Neural crest cell (in vitro differentiated cells): Measurements from ENCODE around the gene PPM1N. TPM values are rescaled to one million over a fixed set of nuclear protein-coding genes. Genes with fewer than 3 reads are reported as not detected.

Source experiments
- DNase-seq: peaks from one replicate; pipeline ENCODE4 v3.0.0; 2021; ENCODE audit warnings: low read depth, mixed read lengths, low spot score
- H3K27ac Mint-ChIP-seq: one replicate; pipeline ENCODE4 v1.8.0; 2021; ENCODE audit warnings: mild to moderate bottlenecking, mixed read lengths; ENCODE audit not compliant: unreplicated experiment
- H3K27me3 Mint-ChIP-seq: 2 replicates; pipeline ENCODE4 v1.8.0; 2021; ENCODE audit warnings: low read depth, mild to moderate bottlenecking, mixed read lengths
- H3K36me3 Mint-ChIP-seq: 2 replicates; pipeline ENCODE4 v1.8.0; 2021; ENCODE audit warnings: low read depth, mild to moderate bottlenecking, mixed read lengths
- H3K4me1 Mint-ChIP-seq: 2 replicates; pipeline ENCODE4 v1.8.0; 2021; ENCODE audit warnings: mixed read lengths
- H3K4me3 Mint-ChIP-seq: one replicate; pipeline ENCODE4 v1.8.0; 2021; ENCODE audit warnings: mild to moderate bottlenecking, mixed read lengths
- H3K9me3 Mint-ChIP-seq: 2 replicates; pipeline ENCODE4 v1.8.0; 2021; ENCODE audit warnings: mixed read lengths
- CTCF ChIP-seq: fragments of 200-600 bp; sonication (generic); conservative IDR thresholded peaks from 2 replicates; pipeline ENCODE4 v1.5.0; 2021; ENCODE audit warnings: antibody characterized with exemption, mild to moderate bottlenecking
- total RNA-seq: library from RNA; stranded (reverse); gene quantifications from 2 replicates; pipeline ENCODE4 v1.2.1, GENCODE V29; 2021

The PPM1N gene
- total RNA-seq, 1 donor from 2014 or later = not detected

GRCh38 chr19:45471111-45471930 is 26.9 kb upstream of the PPM1N start:
- no peak overlapping the region for H3K27ac Mint-ChIP-seq
- no peak for TF ChIP-seq CTCF
- peaks cover 27% of the 10 kb centered on the region for H3K4me1 Mint-ChIP-seq
- H3K36me3 Mint-ChIP-seq = no peaks in the 10 kb centered on the region
- H3K27me3 Mint-ChIP-seq = peaks cover 64% of the 10 kb centered on the region
- no peak for DNase-seq
- H3K4me3 Mint-ChIP-seq = peak overlapping the region; percentile 80
- no peaks in the 10 kb centered on the region for H3K9me3 Mint-ChIP-seq

- Mint-ChIP-seq H3K4me3 (peak overlapping the region; percentile 80), H3K36me3 (no peaks in the 10 kb centered on the region), H3K9me3 (no peaks in the 10 kb centered on the region), H3K4me1 (peaks cover 24% of the 10 kb centered on the region), H3K27me3 (peaks cover 67% of the 10 kb centered on the region), H3K27ac (no peak overlapping the region)
- TF ChIP-seq CTCF = no peak
- no peak for DNase-seq
These were observed 26.2 kb upstream of the PPM1N start for GRCh38 chr19:45471931-45472562.

- peak overlapping the region; percentile 80 for H3K4me3 Mint-ChIP-seq
- DNase-seq = no peak
- H3K36me3 Mint-ChIP-seq = no peaks in the 10 kb centered on the region
- no peak overlapping the region for H3K27ac Mint-ChIP-seq
- no peaks in the 10 kb centered on the region for H3K9me3 Mint-ChIP-seq
- TF ChIP-seq CTCF = no peak
- H3K4me1 Mint-ChIP-seq = peaks cover 21% of the 10 kb centered on the region
- H3K27me3 Mint-ChIP-seq = peaks cover 65% of the 10 kb centered on the region
These were observed 25.5 kb upstream of the PPM1N start for GRCh38 chr19:45472563-45473366.

- no peak for TF ChIP-seq CTCF
These were observed 24.9 kb upstream of the PPM1N start for GRCh38 chr19:45473367-45473681.

GRCh38 chr19:45473682-45474605 is 24.3 kb upstream of the PPM1N start:
- Mint-ChIP-seq H3K27me3 (peaks cover 68% of the 10 kb centered on the region), H3K27ac (no peak overlapping the region), H3K4me3 (peak overlapping the region; percentile 65), H3K36me3 (no peaks in the 10 kb centered on the region), H3K4me1 (peaks cover 23% of the 10 kb centered on the region), H3K9me3 (no peaks in the 10 kb centered on the region)
- no peak for TF ChIP-seq CTCF
- no peak for DNase-seq

More at GRCh38 chr19:45473367-45473681, 24.9 kb upstream of the PPM1N start:
- Mint-ChIP-seq H3K4me1 (peaks cover 21% of the 10 kb centered on the region), H3K9me3 (no peaks in the 10 kb centered on the region), H3K4me3 (no peak overlapping the region), H3K27ac (no peak overlapping the region), H3K27me3 (peaks cover 65% of the 10 kb centered on the region), H3K36me3 (no peaks in the 10 kb centered on the region)
- no peak for DNase-seq
